Fibroblast of lung (primary cell): ENCODE measurements around the gene ABCC10. TPM values are rescaled to one million over a fixed set of nuclear protein-coding genes. Genes with fewer than 3 reads are reported as not detected.

ENCODE experiments used
- DNase-seq, 2 donors: peaks; one replicate each; pipeline versions ENCODE4 v3.0.0 to v3.0.0-alpha.2; 2010; ENCODE audit warnings: low read depth in 2 of 2
- H2AFZ ChIP-seq: 2 replicates; pipeline ENCODE4 v1.5.1; 2012; ENCODE audit warnings: low read length, control low read depth, inconsistent platforms
- H3K27ac ChIP-seq: 2 replicates; pipeline ENCODE4 v1.5.1; 2011; ENCODE audit warnings: low read length, control low read depth; ENCODE audit not compliant: insufficient read depth
- H3K27me3 ChIP-seq: 2 replicates; pipeline ENCODE4 v1.5.1; 2011; ENCODE audit warnings: mild to moderate bottlenecking, low read length; ENCODE audit not compliant: control insufficient read depth, insufficient read depth
- H3K36me3 ChIP-seq: 2 replicates; pipeline ENCODE4 v1.5.1; 2011; ENCODE audit warnings: low read length; ENCODE audit not compliant: control insufficient read depth, insufficient read depth
- H3K4me1 ChIP-seq: 2 replicates; pipeline ENCODE4 v1.5.1; 2011; ENCODE audit warnings: low read length; ENCODE audit not compliant: control insufficient read depth, insufficient read depth; ENCODE audit errors: extremely low read depth
- H3K4me2 ChIP-seq: 2 replicates; pipeline ENCODE4 v1.5.1; 2011; ENCODE audit warnings: low read length, control low read depth; ENCODE audit not compliant: insufficient read depth; ENCODE audit errors: extremely low read depth
- H3K4me3 ChIP-seq, 4 experiments: fragments of 200-600 bp in 1 of 4; sonication (generic) in 1 of 4; replicated peaks in 1 of 4; 2 replicates each; pipeline ENCODE4 v1.5.1; 2011 to 2016; ENCODE audit warnings: low read length in 4 of 4, low read depth in 3 of 4, mild to moderate bottlenecking in 3 of 4, control low read depth in 2 of 4, inconsistent platforms in 1 of 4, mixed read lengths in 1 of 4; ENCODE audit not compliant: insufficient read depth in 1 of 4; ENCODE audit errors: control extremely low read depth in 1 of 4
- H3K79me2 ChIP-seq: 2 replicates; pipeline ENCODE4 v1.5.1; 2012; ENCODE audit warnings: mild to moderate bottlenecking, low read length, inconsistent platforms; ENCODE audit not compliant: control insufficient read depth, insufficient read depth
- H3K9ac ChIP-seq: 2 replicates; pipeline ENCODE4 v1.5.1; 2011; ENCODE audit warnings: mild to moderate bottlenecking, low read length, control low read depth; ENCODE audit not compliant: insufficient read depth
- H3K9me3 ChIP-seq: 2 replicates; pipeline ENCODE4 v1.5.1; 2012; ENCODE audit warnings: low read depth, low read length; ENCODE audit not compliant: control insufficient read depth, insufficient read depth
- H4K20me1 ChIP-seq: 2 replicates; pipeline ENCODE4 v1.5.1; 2011; ENCODE audit warnings: low read length; ENCODE audit not compliant: control insufficient read depth, insufficient read depth; ENCODE audit errors: extremely low read depth
- EZH2 ChIP-seq: IDR thresholded peaks from 2 replicates; pipeline ENCODE4 v1.5.1; 2012; ENCODE audit warnings: low read length, control low read depth, mild to moderate bottlenecking; ENCODE audit errors: missing control alignments
- polyA plus RNA-seq, 2 donors: library from polyadenylated mRNA; depleted of rRNA in 1 of 2; stranded (reverse) in 1 of 2; unstranded in 1 of 2; fragments of >200 nt; gene quantifications; 2 replicates each; pipeline ENCODE4 v1.2.1, GENCODE V29; 2011 to 2012; ENCODE audit warnings: missing spikeins in 1 of 2
- total RNA-seq: library from RNA; depleted of rRNA; stranded (reverse); fragments of >200 nt; gene quantifications from 2 replicates; pipeline ENCODE4 v1.2.1, GENCODE V29; 2014
- TF ChIP-seq, protein P1 (sequence below), 2 donors: IDR thresholded peaks in 1 of 2; conservative IDR thresholded peaks in 1 of 2; 1 replicate in 1 of 2; 2 replicates in 1 of 2; pipeline ENCODE4 v1.5.1; 2011 to 2012; ENCODE audit warnings: low read length in 2 of 2, control low read depth in 1 of 2, inconsistent platforms in 1 of 2, low read depth in 1 of 2, mild to moderate bottlenecking in 1 of 2

ABCC10 gene
- total and polyA plus RNA-seq, 2 donors (not counting 1 experiment from before 2014, with no cell fraction given), result 8.9 to 23.1 TPM

DNA sequence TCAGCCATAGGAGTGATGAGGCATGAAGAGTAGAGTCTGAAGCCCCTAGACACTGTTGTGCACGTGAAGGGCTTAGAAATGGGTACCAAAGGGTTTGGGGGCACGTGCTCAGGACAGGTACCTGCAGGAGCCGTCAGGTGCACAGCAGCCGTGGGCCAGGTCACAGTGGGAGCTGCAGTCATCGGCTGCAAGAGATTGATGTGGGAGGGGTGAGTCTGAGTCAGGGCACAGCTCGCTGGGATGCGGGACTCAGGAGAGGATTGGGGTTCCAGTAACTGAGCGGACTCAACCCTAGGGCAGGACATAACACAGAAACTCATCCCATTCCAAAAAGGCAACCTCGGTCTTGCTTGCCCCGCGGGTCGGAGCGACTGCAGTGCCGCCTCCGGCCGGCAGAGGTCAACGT is 27.0 kb downstream of the ABCC10 start:
- Histone ChIP-seq H3K27me3 (peaks cover 3% of the 10 kb centered on the region), H3K4me3 (no peak overlapping the region), H3K9me3 (no peaks in the 10 kb centered on the region), H3K36me3 (peaks cover 11% of the 10 kb centered on the region), H3K4me2 (no peak overlapping the region), H2AFZ (no peak overlapping the region), H3K4me1 (peaks cover 3% of the 10 kb centered on the region), H3K9ac (no peak overlapping the region), H3K27ac (no peak overlapping the region), H4K20me1 (no peaks in the 10 kb centered on the region), H3K79me2 (no peaks in the 10 kb centered on the region)
- no peak for TF ChIP-seq EZH2
- TF ChIP-seq, protein P1, sequence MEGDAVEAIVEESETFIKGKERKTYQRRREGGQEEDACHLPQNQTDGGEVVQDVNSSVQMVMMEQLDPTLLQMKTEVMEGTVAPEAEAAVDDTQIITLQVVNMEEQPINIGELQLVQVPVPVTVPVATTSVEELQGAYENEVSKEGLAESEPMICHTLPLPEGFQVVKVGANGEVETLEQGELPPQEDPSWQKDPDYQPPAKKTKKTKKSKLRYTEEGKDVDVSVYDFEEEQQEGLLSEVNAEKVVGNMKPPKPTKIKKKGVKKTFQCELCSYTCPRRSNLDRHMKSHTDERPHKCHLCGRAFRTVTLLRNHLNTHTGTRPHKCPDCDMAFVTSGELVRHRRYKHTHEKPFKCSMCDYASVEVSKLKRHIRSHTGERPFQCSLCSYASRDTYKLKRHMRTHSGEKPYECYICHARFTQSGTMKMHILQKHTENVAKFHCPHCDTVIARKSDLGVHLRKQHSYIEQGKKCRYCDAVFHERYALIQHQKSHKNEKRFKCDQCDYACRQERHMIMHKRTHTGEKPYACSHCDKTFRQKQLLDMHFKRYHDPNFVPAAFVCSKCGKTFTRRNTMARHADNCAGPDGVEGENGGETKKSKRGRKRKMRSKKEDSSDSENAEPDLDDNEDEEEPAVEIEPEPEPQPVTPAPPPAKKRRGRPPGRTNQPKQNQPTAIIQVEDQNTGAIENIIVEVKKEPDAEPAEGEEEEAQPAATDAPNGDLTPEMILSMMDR (conservative IDR thresholded peaks at IDR 0.05 in 1 of 2, IDR thresholded peaks at IDR 0.05 in 1 of 2; ENCODE audit: low read depth in 1 of 2, low read length in 2 of 2), result peak; percentile 84 to 97
- no peak for DNase-seq

DNA sequence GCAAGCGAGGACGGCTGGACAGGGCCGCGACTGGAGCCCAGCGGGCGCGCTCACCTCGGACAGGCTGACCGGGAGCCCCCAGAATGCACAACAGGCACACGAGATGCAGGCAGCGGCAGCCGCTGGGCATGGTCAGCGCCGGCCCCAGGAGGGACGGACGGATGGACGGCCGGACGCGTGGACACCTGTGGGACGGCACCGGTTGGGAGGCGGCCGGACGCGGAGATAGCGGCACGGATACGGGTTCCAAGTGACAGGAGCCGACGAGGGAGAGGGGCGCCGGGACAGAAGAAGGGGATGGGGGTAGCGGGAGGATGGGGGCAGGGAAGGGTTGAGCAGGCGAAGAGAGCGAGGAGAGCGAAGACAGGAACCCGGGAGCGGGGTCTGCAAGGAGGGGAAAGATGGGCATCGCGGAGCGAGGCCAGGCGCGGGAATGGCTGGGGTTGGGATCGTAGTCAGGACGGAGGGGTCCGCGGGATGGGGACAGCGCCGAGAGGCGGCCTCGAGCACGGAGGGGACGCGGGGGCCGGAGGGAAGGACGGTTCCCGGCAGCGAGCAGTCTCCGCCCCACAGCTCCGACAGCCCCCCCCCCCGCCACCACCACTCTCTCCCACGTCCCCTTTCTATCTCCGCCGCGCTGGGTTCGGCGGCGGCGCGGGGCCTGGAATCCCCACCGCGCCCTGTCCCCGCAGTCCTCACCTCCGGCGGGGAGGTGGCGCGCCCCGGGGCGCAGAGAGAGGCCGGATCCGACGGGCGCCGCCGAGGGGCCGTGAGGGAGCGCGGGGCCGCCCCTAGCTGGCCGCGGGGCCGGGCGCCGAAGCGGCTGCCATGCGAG is 27.6 kb downstream of the ABCC10 start:
- Histone ChIP-seq H3K4me2 (peak overlapping the region; percentile 78), H2AFZ (peak overlapping the region; percentile 64), H3K36me3 (peaks cover 8% of the 10 kb centered on the region), H3K4me3 (peak overlapping the region; percentile 43 to 53 (median 46)), H3K27me3 (peaks cover 3% of the 10 kb centered on the region), H3K9me3 (no peaks in the 10 kb centered on the region), H3K79me2 (no peaks in the 10 kb centered on the region), H3K27ac (no peak overlapping the region), H3K9ac (no peak overlapping the region), H3K4me1 (peaks cover 3% of the 10 kb centered on the region), H4K20me1 (no peaks in the 10 kb centered on the region)
- TF ChIP-seq EZH2, result no peak
- TF ChIP-seq, protein P1 (conservative IDR thresholded peaks at IDR 0.05 in 1 of 2, IDR thresholded peaks at IDR 0.05 in 1 of 2; ENCODE audit: low read depth in 1 of 2, low read length in 2 of 2), result no peak
- peak; percentile 79 to 82 for DNase-seq

DNA sequence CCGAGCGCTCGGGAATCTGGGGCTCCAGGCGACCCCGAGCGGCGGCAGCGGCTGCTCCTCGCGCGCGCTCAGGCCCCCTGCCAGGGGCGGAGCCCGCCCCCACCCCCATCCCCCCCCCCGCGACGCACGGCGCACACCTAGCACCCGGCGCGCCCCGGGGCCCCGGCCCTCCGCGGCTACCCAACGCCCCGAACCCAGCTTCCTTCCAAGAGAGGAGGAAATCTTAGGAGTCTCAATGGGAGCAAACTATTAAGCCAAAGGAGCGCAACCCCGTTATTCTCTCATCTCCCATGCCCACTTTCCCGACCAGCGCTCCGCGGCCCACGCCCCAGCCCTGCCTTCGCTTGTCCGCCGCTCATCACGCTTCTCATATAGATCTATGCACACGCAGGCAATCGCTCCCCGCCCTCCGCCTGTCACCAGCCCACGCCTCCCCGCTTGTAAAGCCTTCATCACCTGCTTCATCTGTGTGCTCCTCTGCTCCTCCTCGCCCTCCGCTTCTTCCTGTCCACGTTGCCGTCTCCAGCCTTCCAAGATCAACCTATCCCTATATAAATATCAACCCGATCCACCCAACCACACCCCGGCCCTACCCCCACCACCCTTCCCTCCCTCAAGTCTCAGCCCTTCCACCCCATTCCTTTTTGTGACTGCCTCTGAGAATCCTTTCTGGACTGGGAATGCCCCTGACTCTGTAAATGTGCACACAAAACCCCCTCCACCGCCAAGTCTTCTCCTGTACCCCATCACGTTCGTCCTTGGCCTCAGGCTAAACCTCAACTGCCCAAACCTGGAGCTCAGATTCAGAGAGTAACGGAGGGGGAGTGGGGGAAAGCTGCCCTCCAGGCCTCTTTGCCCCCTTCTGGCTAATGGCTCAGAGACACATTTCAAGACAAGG is 28.4 kb downstream of the ABCC10 start, which contains the start of gene DLK2:
Gene DLK2 (minus strand): TSS at position 18 of the 898 bp plus-strand sequence. CDS start 723 bp downstream, outside the sequence.
- no peak within 1 kb of the TSS for H3K27ac ChIP-seq
- no peaks in the 10 kb centered on the region for H3K9me3 ChIP-seq
- H3K9ac ChIP-seq, result no peak within 1 kb of the TSS
- H3K4me1 ChIP-seq, result peaks cover 3% of the 10 kb centered on the region
- H3K36me3 ChIP-seq, result peaks cover 5% of the 10 kb centered on the region
- H4K20me1 ChIP-seq, result no peaks in the 10 kb centered on the region
- peak within 1 kb of the TSS; percentile 64 for H2AFZ ChIP-seq
- H3K4me3 ChIP-seq, result peak within 1 kb of the TSS; percentile 43 to 53 (median 48)
- peaks cover 3% of the 10 kb centered on the region for H3K27me3 ChIP-seq
- TF ChIP-seq, protein P1 (conservative IDR thresholded peaks at IDR 0.05 in 1 of 2, IDR thresholded peaks at IDR 0.05 in 1 of 2; ENCODE audit: low read depth in 1 of 2, low read length in 2 of 2), result no peak
- peak; percentile 76 for TF ChIP-seq EZH2
- peak within 1 kb of the TSS; percentile 78 for H3K4me2 ChIP-seq
- peak in 1 of 2 donors; percentile 10 for DNase-seq
- no peaks in the 10 kb centered on the region for H3K79me2 ChIP-seq
